Upper lobe of left lung (tissue), 4 donors: ENCODE measurements around the gene SORBS1.

Source experiments
- CTCF ChIP-seq, 6 experiments: fragments of 450-650 bp in 4 of 6; fragments of 200-600 bp in 2 of 6; sonication (generic) in 2 of 6; IDR thresholded peaks; one replicate each; pipeline ENCODE4 v1.5.1; 2016 to 2019; ENCODE audit warnings: antibody characterized with exemption in 6 of 6
- POLR2A ChIP-seq, 4 donors: fragments of 450-650 bp; IDR thresholded peaks; one replicate each; pipeline ENCODE4 v1.5.1; 2016 to 2017; ENCODE audit warnings: antibody characterized with exemption in 4 of 4, mild to moderate bottlenecking in 2 of 4
- POLR2AphosphoS5 ChIP-seq, 2 donors: sonication (generic); formaldehyde crosslinking; IDR thresholded peaks; one replicate each; pipeline ENCODE4 v1.5.1; 2017; ENCODE audit warnings: antibody characterized with exemption in 2 of 2

- no peak for TF ChIP-seq CTCF (IDR thresholded peaks at IDR 0.05)
- no peak for TF ChIP-seq POLR2A (IDR thresholded peaks at IDR 0.05)
- TF ChIP-seq POLR2AphosphoS5 (IDR thresholded peaks at IDR 0.05) = peak; percentile 92 to 99
Measured at GRCh38 chr10:95268438-95268837, 292.7 kb downstream of the SORBS1 start.
